Measurements from ENCODE around the gene SENP8. TPM values are rescaled to one million over a fixed set of nuclear protein-coding genes. Genes with fewer than 3 reads are reported as not detected.

The SENP8 gene
- total and polyA plus RNA-seq, 4 donors, result 0.67 to 1.0 (median 0.88) TPM

- no peak for TF ChIP-seq ZBTB33 (IDR thresholded peaks at IDR 0.05)
These were observed 58.0 kb downstream of the SENP8 start (continued) for GRCh38 chr15:72176159-72176558.

GRCh38 chr15:72176743-72177142, 58.5 kb downstream of the SENP8 start:
- Histone ChIP-seq H3K9ac (ENCODE audit: low read depth in 1 of 2, low read length in 2 of 2) (no peak overlapping the region), H3K36me3 (ENCODE audit: control insufficient read depth in 4 of 4, insufficient read depth in 3 of 4, low read depth in 1 of 4, low read length in 3 of 4) (no peaks in the 10 kb centered on the region), H3K4me1 (ENCODE audit: control insufficient read depth in 4 of 4, insufficient read depth in 4 of 4, low read length in 3 of 4) (no peaks in the 10 kb centered on the region), H3K9me3 (ENCODE audit: control insufficient read depth in 4 of 4, low read length in 3 of 4) (no peaks in the 10 kb centered on the region), H3K27me3 (ENCODE audit: control insufficient read depth in 4 of 4, insufficient read depth in 4 of 4, low read length in 3 of 4) (peaks cover 0 to 8% (median 0%) of the 10 kb centered on the region in 4 donors), H3K27ac (ENCODE audit: low read depth in 1 of 2, low read length in 2 of 2) (no peak overlapping the region), H3K4me3 (ENCODE audit: low read depth in 1 of 3, low read length in 3 of 3) (no peak overlapping the region)
- TF ChIP-seq RXRA (IDR thresholded peaks at IDR 0.05) (no peak), MAX (IDR thresholded peaks at IDR 0.05) (no peak), YY1 (IDR thresholded peaks at IDR 0.05) (no peak)
- 85% methylated on average over 3 of the region's 3 CpGs for WGBS
- DNase-seq (ENCODE audit: low spot score), result no peak

- WGBS, result 92% methylated on average over 13 of the region's 13 CpGs
- Histone ChIP-seq H3K27me3 (ENCODE audit: control insufficient read depth in 4 of 4, insufficient read depth in 4 of 4, low read length in 3 of 4) (peaks cover 0 to 8% (median 2%) of the 10 kb centered on the region in 4 donors), H3K9me3 (ENCODE audit: control insufficient read depth in 4 of 4, low read length in 3 of 4) (no peaks in the 10 kb centered on the region), H3K9ac (ENCODE audit: low read depth in 1 of 2, low read length in 2 of 2) (no peak overlapping the region), H3K4me1 (ENCODE audit: control insufficient read depth in 4 of 4, insufficient read depth in 4 of 4, low read length in 3 of 4) (peaks cover 0 to 2% (median under 1%) of the 10 kb centered on the region in 4 donors), H3K4me3 (ENCODE audit: low read depth in 1 of 3, low read length in 3 of 3) (no peak overlapping the region), H3K27ac (ENCODE audit: low read depth in 1 of 2, low read length in 2 of 2) (no peak overlapping the region), H3K36me3 (ENCODE audit: control insufficient read depth in 4 of 4, insufficient read depth in 3 of 4, low read depth in 1 of 4, low read length in 3 of 4) (no peaks in the 10 kb centered on the region)
- DNase-seq (ENCODE audit: low spot score), result no peak
- no peak for TF ChIP-seq REST (IDR thresholded peaks at IDR 0.05)
- TF ChIP-seq RXRA (IDR thresholded peaks at IDR 0.05), result no peak
- no peak for TF ChIP-seq ZBTB33 (IDR thresholded peaks at IDR 0.05)
- TF ChIP-seq ATF3 (IDR thresholded peaks at IDR 0.05), result no peak
- no peak for TF ChIP-seq FOXA1 (IDR thresholded peaks at IDR 0.05)
- no peak for TF ChIP-seq SP1 (IDR thresholded peaks at IDR 0.05)
- TF ChIP-seq TAF1 (conservative IDR thresholded peaks at IDR 0.05), result no peak
- TF ChIP-seq YY1 (IDR thresholded peaks at IDR 0.05), result no peak
- no peak for TF ChIP-seq JUND (IDR thresholded peaks at IDR 0.05)
- TF ChIP-seq EGR1 (IDR thresholded peaks at IDR 0.05; ENCODE audit: low read depth in 2 of 2), result no peak
- no peak for TF ChIP-seq HNF4G (IDR thresholded peaks at IDR 0.05)
- no peak for TF ChIP-seq HNF4A (conservative IDR thresholded peaks at IDR 0.05)
- no peak for TF ChIP-seq CTCF (IDR thresholded peaks at IDR 0.05; ENCODE audit: low read depth, low read length, missing input control)
- TF ChIP-seq MAX (IDR thresholded peaks at IDR 0.05), result no peak
- no peak for TF ChIP-seq NR2F2 (IDR thresholded peaks at IDR 0.05)
- no peak for TF ChIP-seq FOXA2 (IDR thresholded peaks at IDR 0.05)
- TF ChIP-seq GABPA (IDR thresholded peaks at IDR 0.05 in 1 of 2, conservative IDR thresholded peaks at IDR 0.05 in 1 of 2), result no peak
These were observed 60.9 kb downstream of the SENP8 start for GRCh38 chr15:72178976-72179585.
